HG03280 (cell line): ENCODE results near the gene ITSN2.

Experiments
- ATAC-seq: cut with Tn5 transposase; IDR thresholded peaks from one replicate; pipeline ENCODE4 v1.9.1; 2021; ENCODE audit warnings: mild to moderate bottlenecking, moderate library complexity; ENCODE audit not compliant: unreplicated experiment

Gene ITSN2

DNA sequence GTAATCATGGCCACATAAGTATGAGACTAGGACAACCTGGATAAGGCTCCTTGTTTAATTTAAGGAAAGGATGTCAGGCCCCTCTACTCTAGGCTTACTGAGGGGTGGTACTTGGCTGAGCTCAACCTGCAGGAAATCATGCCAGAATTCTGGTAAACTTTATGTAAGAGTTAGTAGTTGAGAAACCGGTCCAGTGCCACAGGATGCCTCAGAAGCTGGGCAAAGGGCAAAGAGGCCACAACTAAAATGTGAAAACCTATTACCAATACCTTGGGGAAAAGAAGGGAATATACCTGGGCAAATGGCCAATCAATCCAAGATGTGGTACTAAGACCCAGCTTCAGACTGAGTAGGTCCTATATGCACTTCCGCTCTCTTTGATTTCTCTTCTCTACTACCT is 86.7 kb downstream of the ITSN2 start:
- ATAC-seq: no peak

DNA sequence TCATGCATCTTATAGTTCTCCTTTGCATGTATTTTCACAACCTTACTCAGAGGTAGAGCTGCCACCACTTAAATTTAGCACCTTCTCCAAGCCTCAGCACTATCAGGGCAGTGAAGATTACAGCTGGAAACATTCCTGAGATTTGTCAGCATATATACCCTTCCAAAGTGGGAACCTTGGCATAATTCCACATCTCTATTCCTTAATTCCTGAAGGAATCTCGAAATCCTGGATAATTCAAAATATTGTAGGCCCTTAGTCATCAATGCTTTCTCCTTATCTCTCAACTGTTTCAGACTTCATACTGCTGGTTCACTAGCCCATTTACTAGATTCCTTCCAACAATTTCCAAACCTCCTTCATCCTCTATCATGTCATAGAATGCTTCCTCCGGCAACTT is 87.4 kb downstream of the ITSN2 start:
- no peak for ATAC-seq

DNA sequence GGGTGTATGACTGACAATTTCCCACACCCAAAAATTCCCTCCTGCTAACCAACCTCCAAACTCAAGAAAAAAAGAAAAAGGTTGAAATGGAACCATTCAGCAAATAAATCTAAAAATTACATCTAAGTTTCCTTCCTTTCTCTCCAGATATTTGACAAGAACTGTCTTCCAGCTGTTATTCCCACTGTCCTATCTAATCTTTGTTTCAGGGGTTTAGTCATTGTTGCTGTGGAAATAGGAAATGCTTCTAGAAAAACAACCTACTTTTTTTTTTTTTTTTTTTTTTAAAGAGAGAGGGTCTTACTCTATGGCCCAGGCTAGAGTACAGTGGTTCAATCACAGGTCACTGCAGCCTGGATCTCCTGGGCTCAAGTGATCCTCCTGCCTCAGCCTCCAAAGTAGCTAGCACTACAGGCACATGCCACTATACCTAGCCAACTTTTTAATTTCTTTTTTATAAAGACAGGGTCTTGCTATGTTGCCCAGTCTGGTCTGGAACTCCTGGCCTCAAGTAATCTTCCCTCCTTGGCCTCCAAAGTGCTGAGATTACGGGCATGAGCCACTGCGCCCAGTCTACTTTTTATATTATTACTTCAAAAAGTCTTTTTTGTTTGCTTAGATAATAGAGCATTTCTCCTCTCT is 88.1 kb downstream of the ITSN2 start:
- no peak for ATAC-seq

DNA sequence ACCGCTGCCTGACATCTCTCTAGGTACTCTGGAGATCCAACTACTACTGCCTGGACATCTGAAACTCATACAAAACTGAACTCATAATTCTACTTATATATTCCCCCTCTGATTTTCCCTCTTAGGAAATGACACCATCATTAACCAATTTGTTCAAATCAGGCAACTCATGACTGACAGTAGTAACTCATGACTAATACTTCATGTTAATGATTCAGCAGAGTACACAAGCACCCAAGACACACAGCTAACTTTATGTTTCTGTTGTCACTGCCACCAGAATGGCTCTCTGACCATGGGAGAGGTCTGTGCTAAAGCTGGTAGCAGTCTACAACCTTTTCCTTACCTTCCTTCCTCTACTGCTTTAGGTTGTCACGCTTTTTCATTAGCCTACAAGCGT is 91.1 kb downstream of the ITSN2 start:
- ATAC-seq: no peak

DNA sequence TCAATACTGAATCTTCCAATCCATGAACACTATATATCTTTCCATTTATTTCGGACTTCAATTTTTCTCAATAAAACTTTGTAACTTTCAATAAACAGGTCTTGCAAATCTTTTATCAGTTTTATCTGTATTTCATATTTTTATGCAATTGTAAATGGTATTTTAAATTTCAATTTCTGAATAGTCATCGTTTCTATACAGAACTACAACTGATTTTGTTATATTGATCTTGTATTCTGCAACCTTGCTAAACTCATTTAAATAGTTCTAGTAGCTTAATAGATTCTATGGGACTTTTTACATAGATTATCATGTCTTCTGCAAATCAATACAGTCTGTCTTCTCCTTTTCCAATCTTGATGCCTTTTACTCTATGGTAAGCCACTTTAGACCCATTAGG is 95.1 kb downstream of the ITSN2 start:
- no peak for ATAC-seq

DNA sequence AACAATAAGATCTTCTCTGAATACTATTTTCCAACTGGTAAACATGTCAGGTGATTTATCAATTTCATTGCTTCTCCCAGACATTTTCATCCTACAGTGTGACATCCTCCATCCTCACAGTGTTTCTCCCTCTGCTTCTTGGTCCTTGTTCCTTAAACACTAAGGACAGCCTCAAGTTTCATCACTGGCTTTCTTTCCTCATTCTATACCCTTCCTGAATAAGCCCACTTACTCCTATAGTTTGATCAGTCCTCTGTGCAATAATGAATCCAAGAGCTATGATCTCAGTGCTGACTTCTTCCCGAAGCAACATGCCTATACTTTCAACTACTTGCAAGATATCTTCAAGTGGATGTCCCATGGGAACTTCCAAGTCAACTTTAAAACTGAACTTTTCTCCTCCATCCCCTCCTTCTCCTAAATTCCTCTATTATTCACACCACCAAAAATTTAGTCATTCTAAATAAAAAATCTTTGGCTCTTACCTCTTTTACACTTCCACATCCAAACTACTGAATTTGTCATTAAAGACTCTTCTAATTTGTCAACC is 97.8 kb downstream of the ITSN2 start:
- no peak for ATAC-seq

DNA sequence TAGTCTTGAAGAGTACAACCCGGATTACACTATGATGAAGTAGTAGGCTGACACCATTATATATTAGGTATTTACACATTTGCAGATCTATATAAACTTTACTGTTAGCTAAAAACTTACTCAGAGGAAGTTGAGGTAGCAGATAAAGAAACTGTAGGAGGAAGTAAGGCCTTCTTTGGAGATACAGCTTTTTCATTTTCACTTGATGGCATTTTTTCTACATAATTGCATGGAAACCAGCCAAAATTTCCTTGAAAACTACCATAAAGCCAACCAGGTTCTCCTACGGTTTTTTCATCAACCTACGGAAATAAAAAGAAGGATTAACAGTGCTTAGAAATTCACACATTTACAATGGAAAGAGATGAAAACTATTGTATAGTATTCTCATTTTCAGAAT is 98.9 kb downstream of the ITSN2 start:
- ATAC-seq: no peak

DNA sequence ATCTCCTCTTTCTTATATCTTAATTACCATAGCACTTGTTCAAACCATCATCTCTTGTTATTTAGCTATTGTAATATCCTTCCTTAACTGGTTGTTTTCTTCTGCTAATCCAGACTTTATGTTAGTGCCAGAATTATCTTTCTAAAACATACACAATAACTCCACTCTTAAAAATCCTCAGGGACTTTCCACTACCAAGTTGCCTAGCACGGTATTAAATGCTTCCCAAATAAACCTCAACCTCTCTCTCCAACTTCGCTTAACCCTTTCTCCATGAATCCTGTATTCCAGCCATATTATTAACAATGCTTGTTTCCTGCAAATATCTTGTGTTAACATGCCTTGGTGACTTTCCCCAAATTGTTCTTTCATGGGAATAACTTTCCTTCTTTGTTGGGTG is 101.0 kb downstream of the ITSN2 start:
- ATAC-seq: no peak

DNA sequence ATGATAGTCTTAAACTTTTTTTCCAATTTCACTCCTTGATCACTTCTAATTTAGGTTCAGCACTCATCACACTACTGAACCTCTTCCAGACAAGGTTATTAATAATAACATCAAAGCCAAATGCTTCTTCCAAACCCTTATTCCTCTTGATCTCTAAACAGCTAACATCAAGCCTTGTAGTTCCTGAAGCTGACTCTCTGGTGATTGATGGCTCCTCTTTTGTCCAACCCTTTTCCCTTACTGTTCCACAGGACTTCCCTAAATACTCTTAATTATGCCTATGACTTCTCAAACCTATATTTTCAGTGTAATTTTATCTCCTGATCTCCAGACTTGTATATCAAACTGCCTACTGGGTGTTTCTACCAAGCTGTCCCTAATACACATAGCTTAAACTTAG is 101.6 kb downstream of the ITSN2 start:
- no peak for ATAC-seq

DNA sequence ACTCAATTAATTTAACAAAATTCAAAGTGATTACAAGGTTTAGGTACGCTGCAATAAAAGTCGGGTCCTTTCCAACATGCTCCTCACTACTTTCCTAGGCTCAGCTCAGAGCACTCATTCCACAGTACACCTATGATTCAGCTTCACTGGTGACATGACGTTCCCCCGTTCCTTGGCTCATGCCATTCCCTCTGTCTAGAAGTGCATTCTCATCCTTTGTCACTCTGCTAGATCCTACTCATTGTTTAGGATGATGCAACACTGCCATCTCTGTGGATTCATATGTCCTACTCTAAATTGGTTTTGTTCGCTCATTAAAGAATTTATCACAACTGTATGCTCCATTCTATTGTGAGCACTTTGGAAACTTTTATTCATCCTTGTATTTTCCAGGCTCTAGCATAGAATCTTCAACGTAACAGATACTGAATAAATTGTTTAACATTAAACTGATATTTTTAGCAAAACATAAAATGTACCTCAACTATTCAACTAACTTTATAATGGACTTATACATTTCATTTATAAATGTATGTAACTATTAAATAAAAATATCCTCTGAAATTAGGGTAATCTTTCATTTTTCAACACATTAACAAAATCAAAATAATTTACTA is 106.9 kb downstream of the ITSN2 start:
- ATAC-seq: no peak

DNA sequence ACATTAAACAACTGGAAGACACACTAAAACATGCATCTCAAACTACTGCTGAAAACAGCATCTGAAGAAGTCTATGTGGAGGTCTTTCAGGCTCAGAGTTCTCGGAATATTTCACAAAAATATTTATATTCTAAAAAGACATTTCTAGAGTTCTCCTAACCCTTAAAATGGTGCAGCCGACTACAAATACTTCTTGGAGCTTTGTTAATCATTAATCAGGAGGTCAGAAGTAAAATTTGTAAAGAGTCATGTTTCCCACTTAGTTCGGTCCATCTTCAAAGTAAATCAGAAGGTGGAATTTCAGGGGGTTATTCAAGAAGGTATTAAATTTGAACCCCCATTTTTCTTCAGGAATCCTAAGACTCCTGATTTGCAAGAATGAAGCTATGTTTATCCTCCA is 112.7 kb downstream of the ITSN2 start:
- no peak for ATAC-seq

DNA sequence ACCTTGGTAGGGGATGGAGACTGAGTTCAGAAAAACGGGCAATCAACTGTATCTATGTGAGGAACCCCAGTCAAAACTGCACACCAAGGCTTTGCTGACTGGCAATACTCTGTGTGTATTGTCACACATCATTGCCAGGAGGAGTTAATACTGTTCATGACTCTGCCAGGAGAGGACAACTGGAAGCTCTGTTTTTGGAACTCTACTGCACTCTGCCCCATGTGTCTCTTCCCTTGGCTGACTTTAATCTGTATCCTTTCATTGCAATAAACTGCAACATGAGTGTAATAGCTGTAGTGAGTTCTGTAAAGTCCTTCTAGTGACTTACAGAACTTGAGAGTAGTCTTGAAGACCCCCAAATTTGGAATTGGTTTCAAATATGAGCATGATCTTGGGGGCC is 113.2 kb downstream of the ITSN2 start:
- no peak for ATAC-seq

DNA sequence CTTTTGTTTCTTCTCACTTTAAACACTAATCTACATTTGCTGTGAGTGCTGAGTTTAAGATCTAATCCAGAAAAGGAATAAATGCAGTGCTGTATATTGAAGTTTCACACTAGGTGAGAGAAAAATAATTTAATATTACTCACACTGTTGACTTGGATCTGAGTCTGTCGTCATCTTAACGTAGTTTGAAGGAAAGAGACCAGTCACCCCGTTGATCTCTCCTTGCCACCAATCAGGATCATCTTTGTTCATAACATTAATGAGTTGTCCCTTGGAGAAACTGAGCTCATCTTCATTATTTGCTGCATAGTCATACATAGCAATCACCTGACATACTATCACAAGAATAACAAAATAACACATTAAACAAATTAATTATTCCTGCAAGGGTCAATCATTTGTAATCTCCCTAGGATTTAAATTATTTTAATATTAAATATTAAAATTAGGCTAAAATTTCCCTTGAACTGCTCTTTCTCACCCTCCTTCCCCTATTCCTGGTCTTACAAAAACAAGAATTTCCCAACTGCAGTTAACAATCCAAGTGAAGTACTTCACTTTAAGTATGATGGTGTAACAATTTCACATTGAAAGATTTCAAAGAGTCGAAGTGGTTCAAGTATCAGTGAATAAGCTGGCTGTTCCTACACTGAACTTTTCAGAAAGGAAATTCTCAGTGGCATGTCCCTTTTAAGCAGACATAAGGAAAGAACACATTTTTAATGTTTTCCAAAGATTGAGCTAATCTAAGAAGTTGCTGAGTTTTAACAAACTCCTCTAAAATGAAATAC is 114.2 kb downstream of the ITSN2 start:
- no peak for ATAC-seq

DNA sequence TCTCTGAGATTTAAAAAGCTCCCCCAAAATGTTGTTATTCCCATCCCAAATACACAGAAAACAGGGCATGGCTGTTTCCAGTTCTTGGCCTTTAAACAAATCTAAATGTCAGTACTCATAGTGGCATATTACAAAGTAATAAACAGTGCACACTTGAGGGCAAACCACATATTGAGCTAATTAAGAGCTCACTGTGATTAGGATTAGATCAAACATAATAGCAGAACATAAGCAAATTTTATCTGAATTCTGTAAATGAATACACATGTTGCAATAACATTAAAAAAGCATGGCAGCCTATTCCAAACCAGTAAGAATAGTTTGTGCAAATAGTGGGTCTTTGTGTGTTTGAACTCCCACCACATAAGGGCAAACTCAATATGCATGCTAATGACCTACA is 118.8 kb downstream of the ITSN2 start:
- ATAC-seq: no peak

DNA sequence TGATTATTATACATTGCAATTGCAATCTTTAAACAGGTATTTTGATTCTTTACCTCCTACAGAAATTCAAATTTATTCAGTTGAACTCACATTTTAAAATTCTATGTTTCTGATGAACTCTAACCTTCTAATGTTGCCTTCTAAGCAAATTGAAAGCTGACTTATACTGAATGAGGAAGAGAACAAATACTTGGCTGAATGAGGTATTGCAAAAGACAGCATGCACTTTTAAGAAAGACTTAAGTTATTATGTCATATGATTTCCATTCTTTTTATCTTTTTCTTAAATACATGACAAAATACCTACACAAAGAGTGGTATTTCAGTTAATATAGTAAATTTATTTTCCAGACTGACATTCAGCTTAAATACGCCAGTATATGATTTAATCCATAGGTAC is 120.8 kb downstream of the ITSN2 start:
- ATAC-seq: no peak

DNA sequence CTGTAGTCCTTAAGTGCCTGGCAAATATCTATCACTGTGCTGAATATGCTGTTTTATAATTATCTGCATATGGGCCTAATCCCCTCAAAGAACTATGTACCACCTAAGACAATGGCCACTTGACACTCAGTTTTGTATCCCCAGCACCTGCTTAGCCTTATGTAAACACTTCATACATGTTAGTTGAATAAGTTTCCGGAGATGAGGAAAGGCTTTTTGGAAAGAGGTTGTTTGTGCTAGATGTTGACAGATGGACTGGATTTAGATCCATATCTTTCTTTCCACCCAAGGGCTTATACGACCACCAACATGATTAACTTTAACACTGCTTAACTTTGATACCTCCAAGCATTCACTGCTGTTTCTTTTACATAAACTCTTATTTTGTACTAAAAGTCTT is 122.2 kb downstream of the ITSN2 start:
- ATAC-seq: no peak

DNA sequence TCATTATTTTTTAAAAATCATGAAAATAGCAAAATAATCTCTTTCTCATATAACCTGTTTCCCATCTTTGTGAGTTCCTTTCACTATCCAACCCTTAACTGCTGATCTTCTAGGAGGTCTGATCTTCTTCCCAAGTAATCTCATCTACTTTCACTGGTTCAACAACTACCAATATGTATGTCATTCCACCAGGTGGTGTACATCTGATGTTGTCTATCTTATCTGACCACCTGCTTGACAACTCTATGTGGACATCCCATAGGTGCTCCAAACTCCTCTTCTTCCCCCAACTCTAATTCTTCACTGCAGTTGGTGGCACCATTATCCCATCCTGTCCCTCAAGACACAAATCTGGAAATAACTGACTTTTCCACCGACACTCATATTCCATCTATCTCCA is 123.0 kb downstream of the ITSN2 start:
- ATAC-seq: no peak

DNA sequence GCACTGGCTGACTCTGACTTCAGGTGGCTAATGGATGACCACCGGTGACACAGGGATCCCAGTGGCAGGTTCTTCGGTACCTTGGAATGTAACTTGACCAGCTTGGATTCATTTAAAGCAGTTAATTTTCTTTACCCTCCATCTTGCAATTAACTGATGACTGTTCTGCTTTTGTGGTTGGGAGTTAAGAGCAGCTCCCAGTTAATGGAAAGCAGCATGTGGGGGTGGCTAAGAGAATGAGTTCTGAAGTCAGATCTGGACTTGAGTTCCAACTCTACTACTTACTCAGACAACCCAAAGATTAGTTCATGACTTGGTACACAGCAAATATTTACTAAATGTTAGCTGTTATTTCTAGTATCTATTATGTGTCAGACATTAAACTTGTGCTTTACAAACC is 127.0 kb downstream of the ITSN2 start:
- ATAC-seq: no peak

DNA sequence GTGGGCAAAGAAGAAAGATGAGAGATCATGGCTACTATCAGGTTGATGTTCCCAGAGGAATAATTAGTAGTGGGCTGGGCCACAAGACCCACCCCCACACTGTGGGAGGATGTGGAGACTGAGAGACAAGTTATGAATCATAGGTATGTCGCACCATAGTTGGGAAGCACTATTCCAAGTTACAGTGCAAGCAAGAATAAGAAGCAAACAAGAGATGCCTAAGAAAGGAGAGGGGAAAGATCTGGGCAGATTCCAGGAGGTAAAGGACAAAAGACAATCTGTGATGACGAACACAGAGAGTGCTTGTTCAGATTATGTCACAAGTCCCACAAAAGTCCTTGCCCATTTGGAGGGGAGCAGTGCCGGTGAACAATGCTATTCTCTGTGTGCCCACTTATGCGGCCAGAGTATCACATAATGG is 128.9 kb downstream of the ITSN2 start:
- ATAC-seq: no peak

DNA sequence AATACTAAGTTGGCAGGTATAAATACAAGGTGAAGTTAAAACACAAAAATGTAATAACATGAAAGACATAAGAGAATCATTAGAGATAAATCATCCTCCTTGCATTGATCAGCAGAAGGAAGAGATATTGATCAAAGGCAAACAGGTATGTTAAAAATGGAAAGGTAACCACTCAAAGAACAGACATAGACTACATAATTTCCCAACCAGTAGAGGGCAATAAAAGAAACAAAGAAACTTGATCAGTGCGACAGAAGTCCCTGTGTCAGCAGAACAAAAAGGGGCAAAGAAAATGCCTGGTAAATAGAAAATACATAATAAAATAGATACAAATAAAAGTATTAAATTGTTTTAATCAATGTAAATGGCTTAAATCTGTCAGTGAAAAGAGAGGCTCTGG is 131.9 kb downstream of the ITSN2 start:
- no peak for ATAC-seq

DNA sequence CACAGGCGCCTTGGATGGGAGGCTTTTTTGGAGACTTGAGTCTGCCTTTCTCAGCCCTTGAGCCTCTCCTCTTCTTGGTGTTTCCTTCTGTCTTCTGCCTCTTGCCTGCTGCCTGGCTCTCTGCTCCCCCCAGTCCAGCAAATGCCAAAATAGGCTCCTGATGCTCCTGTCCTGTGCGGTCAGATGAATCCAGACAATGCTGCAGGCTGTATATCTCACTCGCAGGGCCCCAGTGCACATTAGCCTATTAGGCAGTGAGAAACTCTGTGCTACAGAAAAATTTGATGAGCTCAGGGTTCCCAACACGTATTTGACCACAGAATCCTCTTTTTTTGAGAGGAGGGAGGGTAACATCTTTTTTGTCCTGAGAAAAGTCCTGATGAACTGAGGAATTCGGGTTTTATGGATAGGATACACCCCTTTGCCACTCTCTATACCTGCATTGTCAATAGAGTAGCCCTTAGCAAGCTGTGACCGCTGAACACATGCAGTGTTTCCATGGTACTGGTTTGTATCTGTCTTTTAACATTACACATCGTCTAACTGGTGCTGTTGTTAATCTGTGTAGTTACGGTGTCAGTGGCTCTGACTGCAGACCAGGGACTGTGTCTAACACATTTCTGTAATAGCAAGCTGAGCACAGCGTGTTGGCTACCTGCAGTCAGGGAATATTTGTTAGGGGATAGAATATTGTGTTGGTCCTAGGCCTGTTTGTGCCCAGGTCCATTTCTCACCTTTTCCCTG is 134.7 kb downstream of the ITSN2 start:
- no peak for ATAC-seq
